Fibroblast of lung (primary cell): ENCODE data around the gene FBXO4. TPM values are rescaled to one million over a fixed set of nuclear protein-coding genes. Genes with fewer than 3 reads are reported as not detected.

Source experiments
- DNase-seq, 2 donors: peaks; one replicate each; pipeline versions ENCODE4 v3.0.0 to v3.0.0-alpha.2; 2010; ENCODE audit warnings: low read depth in 2 of 2
- H2AFZ ChIP-seq: 2 replicates; pipeline ENCODE4 v1.5.1; 2012; ENCODE audit warnings: low read length, control low read depth, inconsistent platforms
- H3K27ac ChIP-seq: 2 replicates; pipeline ENCODE4 v1.5.1; 2011; ENCODE audit warnings: low read length, control low read depth; ENCODE audit not compliant: insufficient read depth
- H3K27me3 ChIP-seq: 2 replicates; pipeline ENCODE4 v1.5.1; 2011; ENCODE audit warnings: mild to moderate bottlenecking, low read length; ENCODE audit not compliant: control insufficient read depth, insufficient read depth
- H3K36me3 ChIP-seq: 2 replicates; pipeline ENCODE4 v1.5.1; 2011; ENCODE audit warnings: low read length; ENCODE audit not compliant: control insufficient read depth, insufficient read depth
- H3K4me1 ChIP-seq: 2 replicates; pipeline ENCODE4 v1.5.1; 2011; ENCODE audit warnings: low read length; ENCODE audit not compliant: control insufficient read depth, insufficient read depth; ENCODE audit errors: extremely low read depth
- H3K4me2 ChIP-seq: 2 replicates; pipeline ENCODE4 v1.5.1; 2011; ENCODE audit warnings: low read length, control low read depth; ENCODE audit not compliant: insufficient read depth; ENCODE audit errors: extremely low read depth
- H3K4me3 ChIP-seq, 4 experiments: fragments of 200-600 bp in 1 of 4; sonication (generic) in 1 of 4; replicated peaks in 1 of 4; 2 replicates each; pipeline ENCODE4 v1.5.1; 2011 to 2016; ENCODE audit warnings: low read length in 4 of 4, low read depth in 3 of 4, mild to moderate bottlenecking in 3 of 4, control low read depth in 2 of 4, inconsistent platforms in 1 of 4, mixed read lengths in 1 of 4; ENCODE audit not compliant: insufficient read depth in 1 of 4; ENCODE audit errors: control extremely low read depth in 1 of 4
- H3K79me2 ChIP-seq: 2 replicates; pipeline ENCODE4 v1.5.1; 2012; ENCODE audit warnings: mild to moderate bottlenecking, low read length, inconsistent platforms; ENCODE audit not compliant: control insufficient read depth, insufficient read depth
- H3K9ac ChIP-seq: 2 replicates; pipeline ENCODE4 v1.5.1; 2011; ENCODE audit warnings: mild to moderate bottlenecking, low read length, control low read depth; ENCODE audit not compliant: insufficient read depth
- H3K9me3 ChIP-seq: 2 replicates; pipeline ENCODE4 v1.5.1; 2012; ENCODE audit warnings: low read depth, low read length; ENCODE audit not compliant: control insufficient read depth, insufficient read depth
- H4K20me1 ChIP-seq: 2 replicates; pipeline ENCODE4 v1.5.1; 2011; ENCODE audit warnings: low read length; ENCODE audit not compliant: control insufficient read depth, insufficient read depth; ENCODE audit errors: extremely low read depth
- EZH2 ChIP-seq: IDR thresholded peaks from 2 replicates; pipeline ENCODE4 v1.5.1; 2012; ENCODE audit warnings: low read length, control low read depth, mild to moderate bottlenecking; ENCODE audit errors: missing control alignments
- polyA plus RNA-seq, 2 donors: library from polyadenylated mRNA; depleted of rRNA in 1 of 2; stranded (reverse) in 1 of 2; unstranded in 1 of 2; fragments of >200 nt; gene quantifications; 2 replicates each; pipeline ENCODE4 v1.2.1, GENCODE V29; 2011 to 2012; ENCODE audit warnings: missing spikeins in 1 of 2
- total RNA-seq: library from RNA; depleted of rRNA; stranded (reverse); fragments of >200 nt; gene quantifications from 2 replicates; pipeline ENCODE4 v1.2.1, GENCODE V29; 2014
- TF ChIP-seq, protein P1 (sequence below), 2 donors: IDR thresholded peaks in 1 of 2; conservative IDR thresholded peaks in 1 of 2; 1 replicate in 1 of 2; 2 replicates in 1 of 2; pipeline ENCODE4 v1.5.1; 2011 to 2012; ENCODE audit warnings: low read length in 2 of 2, control low read depth in 1 of 2, inconsistent platforms in 1 of 2, low read depth in 1 of 2, mild to moderate bottlenecking in 1 of 2

Gene FBXO4
- total and polyA plus RNA-seq, 2 donors (not counting 1 experiment from before 2014, with no cell fraction given): 13.4 to 14.9 TPM

DNA sequence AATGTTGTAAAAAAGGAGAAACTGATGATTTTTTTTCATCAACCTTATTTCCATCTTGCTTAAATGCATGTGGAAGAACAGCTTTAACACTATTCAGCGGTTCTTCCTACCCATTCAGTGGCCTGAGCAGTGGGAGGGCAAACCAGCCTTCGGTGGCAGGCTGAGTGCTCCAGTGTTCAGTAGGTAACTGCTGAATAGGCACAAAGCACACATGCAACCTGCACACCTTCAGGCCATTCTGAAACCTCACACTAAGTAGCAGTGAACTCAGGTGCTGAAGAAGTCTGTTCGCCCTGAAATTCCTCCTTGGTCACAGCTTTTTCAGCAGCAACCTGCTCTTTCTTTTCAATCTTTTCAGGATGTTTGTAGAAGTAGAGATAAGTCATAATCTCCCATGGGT lies 26.1 kb downstream of the FBXO4 start:
- H3K79me2 ChIP-seq: no peaks in the 10 kb centered on the region
- H3K27me3 ChIP-seq: no peaks in the 10 kb centered on the region
- no peaks in the 10 kb centered on the region for H3K36me3 ChIP-seq
- no peak overlapping the region for H2AFZ ChIP-seq
- no peaks in the 10 kb centered on the region for H3K4me1 ChIP-seq
- TF ChIP-seq, protein P1, sequence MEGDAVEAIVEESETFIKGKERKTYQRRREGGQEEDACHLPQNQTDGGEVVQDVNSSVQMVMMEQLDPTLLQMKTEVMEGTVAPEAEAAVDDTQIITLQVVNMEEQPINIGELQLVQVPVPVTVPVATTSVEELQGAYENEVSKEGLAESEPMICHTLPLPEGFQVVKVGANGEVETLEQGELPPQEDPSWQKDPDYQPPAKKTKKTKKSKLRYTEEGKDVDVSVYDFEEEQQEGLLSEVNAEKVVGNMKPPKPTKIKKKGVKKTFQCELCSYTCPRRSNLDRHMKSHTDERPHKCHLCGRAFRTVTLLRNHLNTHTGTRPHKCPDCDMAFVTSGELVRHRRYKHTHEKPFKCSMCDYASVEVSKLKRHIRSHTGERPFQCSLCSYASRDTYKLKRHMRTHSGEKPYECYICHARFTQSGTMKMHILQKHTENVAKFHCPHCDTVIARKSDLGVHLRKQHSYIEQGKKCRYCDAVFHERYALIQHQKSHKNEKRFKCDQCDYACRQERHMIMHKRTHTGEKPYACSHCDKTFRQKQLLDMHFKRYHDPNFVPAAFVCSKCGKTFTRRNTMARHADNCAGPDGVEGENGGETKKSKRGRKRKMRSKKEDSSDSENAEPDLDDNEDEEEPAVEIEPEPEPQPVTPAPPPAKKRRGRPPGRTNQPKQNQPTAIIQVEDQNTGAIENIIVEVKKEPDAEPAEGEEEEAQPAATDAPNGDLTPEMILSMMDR (conservative IDR thresholded peaks at IDR 0.05 in 1 of 2, IDR thresholded peaks at IDR 0.05 in 1 of 2; ENCODE audit: low read depth in 1 of 2, low read length in 2 of 2): no peak
- TF ChIP-seq EZH2: no peak
- no peak overlapping the region for H3K9ac ChIP-seq
- no peaks in the 10 kb centered on the region for H3K9me3 ChIP-seq
- no peak overlapping the region for H3K27ac ChIP-seq
- no peaks in the 10 kb centered on the region for H4K20me1 ChIP-seq
- H3K4me3 ChIP-seq: no peak overlapping the region
- no peak overlapping the region for H3K4me2 ChIP-seq
- DNase-seq: no peak

DNA sequence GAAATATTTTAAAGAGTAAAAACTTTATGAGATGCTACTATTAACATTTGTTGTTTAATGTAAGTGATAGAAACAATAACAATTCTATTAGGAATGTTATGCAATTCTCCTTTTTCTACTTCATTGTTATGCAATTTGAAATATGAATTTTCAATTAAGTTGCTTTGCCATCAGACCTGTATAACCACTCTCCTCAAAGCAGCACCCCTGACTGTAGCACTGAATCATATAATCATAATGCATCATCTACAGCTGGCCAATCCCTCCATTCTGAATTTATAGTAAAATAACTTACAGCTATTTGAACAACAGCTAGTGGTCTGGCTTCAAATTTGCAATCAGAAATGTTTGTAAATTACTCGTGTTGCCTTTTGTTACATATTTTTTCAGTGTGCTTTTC lies 29.2 kb downstream of the FBXO4 start:
- H3K79me2 ChIP-seq: no peaks in the 10 kb centered on the region
- no peaks in the 10 kb centered on the region for H3K36me3 ChIP-seq
- H3K4me2 ChIP-seq: no peak overlapping the region
- no peak overlapping the region for H3K4me3 ChIP-seq
- H3K9me3 ChIP-seq: no peaks in the 10 kb centered on the region
- H3K9ac ChIP-seq: no peak overlapping the region
- H3K27me3 ChIP-seq: no peaks in the 10 kb centered on the region
- H3K27ac ChIP-seq: no peak overlapping the region
- TF ChIP-seq, protein P1 (conservative IDR thresholded peaks at IDR 0.05 in 1 of 2, IDR thresholded peaks at IDR 0.05 in 1 of 2; ENCODE audit: low read depth in 1 of 2, low read length in 2 of 2): no peak
- no peak for TF ChIP-seq EZH2
- no peaks in the 10 kb centered on the region for H4K20me1 ChIP-seq
- no peak overlapping the region for H2AFZ ChIP-seq
- no peak for DNase-seq
- H3K4me1 ChIP-seq: no peaks in the 10 kb centered on the region

DNA sequence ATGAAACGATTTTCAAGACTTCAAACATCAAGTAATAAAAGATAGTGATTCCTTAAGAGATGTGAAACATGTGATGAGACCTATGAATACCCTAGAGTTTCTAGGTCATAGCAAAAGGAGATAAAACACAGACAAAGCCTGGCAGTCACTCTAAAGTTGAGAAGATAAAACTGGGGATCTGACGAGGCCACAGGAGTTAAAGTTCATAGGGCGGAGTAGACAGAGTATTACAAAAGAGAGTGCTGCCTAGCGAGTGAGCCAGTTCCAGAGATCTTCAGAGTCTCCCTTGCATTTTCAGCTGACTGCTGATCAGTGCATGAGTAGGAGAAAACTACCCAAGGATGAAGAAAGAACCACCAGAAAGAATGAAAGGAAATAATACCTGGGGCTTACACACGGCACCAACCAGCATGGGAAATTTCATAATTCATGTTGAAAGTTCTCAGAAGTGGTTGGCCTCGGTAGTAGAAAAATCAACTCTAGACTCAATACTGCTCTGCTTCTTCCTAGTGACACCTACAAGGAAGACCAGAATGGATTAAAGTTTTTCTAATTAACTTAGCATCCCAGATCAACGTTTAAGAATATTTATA lies 30.4 kb downstream of the FBXO4 start:
- Histone ChIP-seq H3K4me3 (no peak overlapping the region), H3K79me2 (no peaks in the 10 kb centered on the region), H3K27ac (no peak overlapping the region), H3K36me3 (no peaks in the 10 kb centered on the region), H2AFZ (no peak overlapping the region), H3K9ac (no peak overlapping the region), H3K27me3 (no peaks in the 10 kb centered on the region), H3K9me3 (no peaks in the 10 kb centered on the region), H4K20me1 (no peaks in the 10 kb centered on the region), H3K4me1 (no peaks in the 10 kb centered on the region), H3K4me2 (no peak overlapping the region)
- no peak for DNase-seq
- TF ChIP-seq, protein P1 (conservative IDR thresholded peaks at IDR 0.05 in 1 of 2, IDR thresholded peaks at IDR 0.05 in 1 of 2; ENCODE audit: low read depth in 1 of 2, low read length in 2 of 2): no peak
- no peak for TF ChIP-seq EZH2
